ENCODE data around the gene DHX16. TPM values are rescaled to one million over a fixed set of nuclear protein-coding genes. Genes with fewer than 3 reads are reported as not detected.

Gene DHX16
- total and polyA plus RNA-seq, 2 donors (not counting 1 experiment from before 2014, with no cell fraction given), result 51.1 to 71.7 TPM

DNA sequence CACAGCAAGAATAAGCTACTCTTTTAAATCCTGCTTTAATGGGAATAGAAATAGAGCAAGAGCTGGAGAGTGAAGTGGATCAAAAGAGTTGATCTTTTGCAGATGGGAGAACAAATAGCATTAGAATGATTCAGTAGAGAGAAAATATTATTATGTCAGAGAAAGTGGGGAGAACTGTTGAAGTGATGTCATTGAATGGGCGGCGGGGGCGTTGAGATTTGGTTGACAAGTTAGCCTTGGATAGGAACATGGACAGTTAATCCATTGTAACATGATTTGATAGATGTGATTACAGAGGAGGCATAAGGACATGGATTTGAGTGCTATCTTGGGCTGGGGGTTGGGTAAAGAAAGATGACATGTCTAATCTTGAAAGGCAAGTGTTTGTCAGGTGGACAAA lies 37.0 kb downstream of the DHX16 start:
- DNase-seq (no peak), ATAC-seq (ENCODE audit: low read depth) (no peak)
- Histone ChIP-seq H3K4me3 (ENCODE audit: control extremely low read depth in 1 of 5, extremely low read depth in 1 of 5, insufficient read depth in 1 of 5, low read depth in 2 of 5, low read length in 4 of 5) (no peak overlapping the region), H3K36me3 (replicated peaks in 1 of 2; ENCODE audit: control extremely low read depth in 1 of 2, control insufficient read depth in 1 of 2, extremely low read depth in 1 of 2, insufficient read depth in 2 of 2, low read length in 1 of 2) (peaks cover 2 to 17% of the 10 kb centered on the region in 2 experiments), H4K20me1 (ENCODE audit: control insufficient read depth, insufficient read depth, low read length, poor library complexity, severe bottlenecking) (no peaks in the 10 kb centered on the region), H2AFZ (ENCODE audit: insufficient read depth, low read depth, low read length, poor library complexity, severe bottlenecking) (no peak overlapping the region), H3K79me2 (ENCODE audit: control insufficient read depth, insufficient read depth, low read length) (peaks cover under 1% of the 10 kb centered on the region), H3K4me1 (ENCODE audit: control insufficient read depth in 2 of 2, insufficient read depth in 2 of 2, low read length in 2 of 2) (no peaks in the 10 kb centered on the region), H3K9ac (ENCODE audit: low read length) (no peak overlapping the region), H3K4me2 (replicated peaks; ENCODE audit: low read depth, low read length, poor library complexity, severe bottlenecking) (no peak overlapping the region), H3K27ac (ENCODE audit: low read length in 2 of 2) (no peak overlapping the region), H3K9me3 (ENCODE audit: control extremely low read depth in 1 of 3, control insufficient read depth in 2 of 3, insufficient read depth in 1 of 3, low read length in 2 of 3) (no peaks in the 10 kb centered on the region), H3K27me3 (replicated peaks in 1 of 4; ENCODE audit: control extremely low read depth in 1 of 4, control insufficient read depth in 3 of 4, insufficient read depth in 4 of 4, low read length in 3 of 4) (no peaks in the 10 kb centered on the region)
- intact Hi-C loops (cut with micrococcal nuclease), result no loop called here
- TF ChIP-seq EZH2 (IDR thresholded peaks at IDR 0.05; ENCODE audit: borderline replicate concordance, insufficient read depth, low read depth, low read length, poor library complexity, severe bottlenecking), result no peak
- TF ChIP-seq, protein P1, sequence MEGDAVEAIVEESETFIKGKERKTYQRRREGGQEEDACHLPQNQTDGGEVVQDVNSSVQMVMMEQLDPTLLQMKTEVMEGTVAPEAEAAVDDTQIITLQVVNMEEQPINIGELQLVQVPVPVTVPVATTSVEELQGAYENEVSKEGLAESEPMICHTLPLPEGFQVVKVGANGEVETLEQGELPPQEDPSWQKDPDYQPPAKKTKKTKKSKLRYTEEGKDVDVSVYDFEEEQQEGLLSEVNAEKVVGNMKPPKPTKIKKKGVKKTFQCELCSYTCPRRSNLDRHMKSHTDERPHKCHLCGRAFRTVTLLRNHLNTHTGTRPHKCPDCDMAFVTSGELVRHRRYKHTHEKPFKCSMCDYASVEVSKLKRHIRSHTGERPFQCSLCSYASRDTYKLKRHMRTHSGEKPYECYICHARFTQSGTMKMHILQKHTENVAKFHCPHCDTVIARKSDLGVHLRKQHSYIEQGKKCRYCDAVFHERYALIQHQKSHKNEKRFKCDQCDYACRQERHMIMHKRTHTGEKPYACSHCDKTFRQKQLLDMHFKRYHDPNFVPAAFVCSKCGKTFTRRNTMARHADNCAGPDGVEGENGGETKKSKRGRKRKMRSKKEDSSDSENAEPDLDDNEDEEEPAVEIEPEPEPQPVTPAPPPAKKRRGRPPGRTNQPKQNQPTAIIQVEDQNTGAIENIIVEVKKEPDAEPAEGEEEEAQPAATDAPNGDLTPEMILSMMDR (IDR thresholded peaks at IDR 0.05), result no peak
- CTCF ChIA-PET, result no interaction called here
- Mint-ChIP-seq H3K27me3 (no peaks in the 10 kb centered on the region), H3K9me3 (ENCODE audit: insufficient read depth) (no peaks in the 10 kb centered on the region), H3K27ac (no peak overlapping the region), H3K4me1 (no peaks in the 10 kb centered on the region), H3K4me3 (no peak overlapping the region)
- POLR2A ChIA-PET, result no interaction called here
- WGBS (ENCODE audit: insufficient coverage), result 100% methylated on average over 3 of the region's 3 CpGs

DNA sequence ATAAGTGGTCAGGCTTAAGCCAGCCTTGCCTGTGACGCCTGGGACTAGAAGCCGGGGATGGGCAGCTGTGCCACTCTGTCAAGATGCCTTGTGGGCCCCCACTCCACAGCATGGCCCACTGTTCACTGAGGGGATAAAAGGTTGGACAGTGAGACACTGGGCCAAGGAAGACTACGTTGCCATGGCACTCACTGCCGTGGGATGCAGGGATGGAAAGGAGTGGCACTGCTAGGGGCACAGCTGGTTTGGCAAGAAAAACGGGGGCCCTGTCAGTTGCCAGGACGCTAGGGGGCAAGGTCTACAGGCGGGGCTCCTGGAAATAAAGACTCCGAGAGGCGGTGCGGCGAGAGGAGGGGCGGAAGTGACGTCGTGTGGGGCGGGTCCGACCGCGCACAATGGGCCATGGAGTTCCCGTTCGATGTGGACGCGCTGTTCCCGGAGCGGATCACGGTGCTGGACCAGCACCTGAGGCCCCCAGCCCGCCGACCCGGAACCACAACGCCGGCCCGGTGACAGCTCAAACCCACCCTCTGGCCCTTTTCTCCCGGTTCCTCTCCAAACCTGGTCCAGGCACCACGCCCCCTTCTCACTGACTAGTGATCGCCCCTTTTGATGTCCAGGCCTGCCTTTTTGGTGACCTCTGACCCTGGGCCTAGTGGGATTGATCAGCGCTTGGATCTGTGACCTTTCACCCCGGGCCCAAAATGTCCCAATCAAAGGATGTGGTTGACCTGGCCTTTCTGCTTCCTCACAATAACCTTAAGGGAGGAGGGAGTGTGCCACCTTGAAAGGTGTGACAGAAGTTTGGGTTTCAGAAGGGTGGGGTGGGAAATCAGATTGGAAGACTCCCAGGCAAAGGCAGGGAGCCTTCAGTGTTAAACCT lies 46.1 kb downstream of the DHX16 start, which contains the start of gene ATAT1:
Gene ATAT1, plus strand, starts transcription at position 391 of the 883 bp plus-strand sequence.
- CTCF ChIA-PET, result interaction anchor here (0.7 to 2.4 kb wide), 11 partner anchors 8 to 461 kb away, joined by 3 to 18 read pairs (median 4); partner anchors contain the start of gene DHX16
- Histone ChIP-seq H3K4me1 (ENCODE audit: control insufficient read depth in 2 of 2, insufficient read depth in 2 of 2, low read length in 2 of 2) (peaks cover 12 to 18% of the 10 kb centered on the region in 2 donors), H2AFZ (ENCODE audit: insufficient read depth, low read depth, low read length, poor library complexity, severe bottlenecking) (peak within 1 kb of the TSS; percentile 91), H3K4me3 (ENCODE audit: control extremely low read depth in 1 of 5, extremely low read depth in 1 of 5, insufficient read depth in 1 of 5, low read depth in 2 of 5, low read length in 4 of 5) (peak within 1 kb of the TSS; percentile 60 to 87 (median 72)), H3K9me3 (ENCODE audit: control extremely low read depth in 1 of 3, control insufficient read depth in 2 of 3, insufficient read depth in 1 of 3, low read length in 2 of 3) (no peaks in the 10 kb centered on the region), H3K9ac (ENCODE audit: low read length) (peak within 1 kb of the TSS; percentile 81), H4K20me1 (ENCODE audit: control insufficient read depth, insufficient read depth, low read length, poor library complexity, severe bottlenecking) (no peaks in the 10 kb centered on the region), H3K4me2 (replicated peaks; ENCODE audit: low read depth, low read length, poor library complexity, severe bottlenecking) (peak within 1 kb of the TSS; percentile 89), H3K79me2 (ENCODE audit: control insufficient read depth, insufficient read depth, low read length) (peaks cover 26% of the 10 kb centered on the region), H3K27ac (ENCODE audit: low read length in 2 of 2) (peak within 1 kb of the TSS; percentile 84 to 87), H3K27me3 (replicated peaks in 1 of 4; ENCODE audit: control extremely low read depth in 1 of 4, control insufficient read depth in 3 of 4, insufficient read depth in 4 of 4, low read length in 3 of 4) (no peaks in the 10 kb centered on the region), H3K36me3 (replicated peaks in 1 of 2; ENCODE audit: control extremely low read depth in 1 of 2, control insufficient read depth in 1 of 2, extremely low read depth in 1 of 2, insufficient read depth in 2 of 2, low read length in 1 of 2) (peaks cover 5 to 53% of the 10 kb centered on the region in 2 experiments)
- Mint-ChIP-seq H3K27me3 (no peaks in the 10 kb centered on the region), H3K27ac (peak within 1 kb of the TSS; percentile 89), H3K4me3 (peak within 1 kb of the TSS; percentile 93), H3K4me1 (peaks cover 19% of the 10 kb centered on the region), H3K9me3 (ENCODE audit: insufficient read depth) (no peaks in the 10 kb centered on the region)
- TF ChIP-seq, protein P1 (IDR thresholded peaks at IDR 0.05), result peak; percentile 64
- no peak for TF ChIP-seq EZH2 (IDR thresholded peaks at IDR 0.05; ENCODE audit: borderline replicate concordance, insufficient read depth, low read depth, low read length, poor library complexity, severe bottlenecking)
- intact Hi-C loops (cut with micrococcal nuclease), result loop anchor here (1.0 kb wide), 4 partner anchors 9 to 105 kb away; partner anchors contain the start of genes C6orf136, DHX16, MRPS18B and PPP1R10
- peak; percentile 93 for DNase-seq
- POLR2A ChIA-PET, result interaction anchor here (1.0 to 1.6 kb wide), 3 partner anchors 9 to 14 kb away, joined by 5 read pairs; partner anchors contain the start of genes MRPS18B and PPP1R10
- ATAC-seq (ENCODE audit: low read depth), result peak; percentile 99
- 6% methylated on average over 35 of the region's 36 CpGs for WGBS (ENCODE audit: insufficient coverage)
